MCF 10A (cell line): ENCODE results near the gene TRERF1. TPM values are rescaled to one million over a fixed set of nuclear protein-coding genes. Genes with fewer than 3 reads are reported as not detected.

Experiments
- BruUV-seq: library from RNA; stranded (reverse); fragments of 400-500 nt; replicated peaks from 2 replicates; lab custom pipeline; 2021; lab: Mats Ljungman, UMichigan
- CTCF ChIA-PET: fragments of 300-600 bp; sonication (Branson Sonifier 250); formaldehyde crosslinking; extraction: SDS; loops from one replicate; lab custom pipeline; 2021; ENCODE audit warnings: antibody characterized with exemption, inconsistent platforms; lab: Yijun Ruan, JAX
- POLR2A ChIA-PET: fragments of 300-600, 350-650 bp; sonication (Branson Sonifier 250); formaldehyde crosslinking; extraction: SDS; loops from one replicate; lab custom pipeline; 2020; ENCODE audit warnings: antibody characterized with exemption, inconsistent platforms; lab: Yijun Ruan, JAX
- DNase-seq: peaks from one replicate; pipeline ENCODE4 v3.0.0-alpha.2; 2018; ENCODE audit not compliant: unreplicated experiment
- H3K27ac Mint-ChIP-seq: one replicate; pipeline ENCODE4 v1.8.0; 2022; ENCODE audit warnings: mild to moderate bottlenecking, low read depth, mixed read lengths; ENCODE audit not compliant: unreplicated experiment
- H3K27me3 Mint-ChIP-seq: one replicate; pipeline ENCODE4 v1.8.0; 2022; ENCODE audit warnings: mixed read lengths; ENCODE audit not compliant: insufficient read depth, unreplicated experiment
- H3K36me3 Mint-ChIP-seq: one replicate; pipeline ENCODE4 v1.8.0; 2022; ENCODE audit warnings: mild to moderate bottlenecking, moderate library complexity, mixed read lengths; ENCODE audit not compliant: insufficient read depth, unreplicated experiment
- H3K4me1 Mint-ChIP-seq: one replicate; pipeline ENCODE4 v1.8.0; 2022; ENCODE audit warnings: mixed read lengths; ENCODE audit not compliant: insufficient read depth, unreplicated experiment
- H3K4me3 Mint-ChIP-seq: one replicate; pipeline ENCODE4 v1.8.0; 2022; ENCODE audit warnings: mild to moderate bottlenecking, moderate library complexity, mixed read lengths; ENCODE audit not compliant: unreplicated experiment
- H3K9me3 Mint-ChIP-seq: one replicate; pipeline ENCODE4 v1.8.0; 2022; ENCODE audit warnings: mixed read lengths; ENCODE audit not compliant: unreplicated experiment
- intact Hi-C: fragments of 100-400 bp; cut with micrococcal nuclease; formaldehyde crosslinking; loops from 2 replicates; pipeline ENCODE4 v1.14.1; 2022
- total RNA-seq: library from RNA; stranded (reverse); gene quantifications from 2 replicates; pipeline ENCODE4 v1.2.3, GENCODE V29; 2022
- TF ChIP-seq, protein P1 (sequence below): fragments of 200-600 bp; IDR thresholded peaks from one replicate; pipeline ENCODE4 v1.8.0; 2022; ENCODE audit warnings: antibody characterized with exemption, mild to moderate bottlenecking; ENCODE audit not compliant: unreplicated experiment

Gene TRERF1
- total RNA-seq, 1 experiment from 2014 or later, result 9.4 TPM

DNA sequence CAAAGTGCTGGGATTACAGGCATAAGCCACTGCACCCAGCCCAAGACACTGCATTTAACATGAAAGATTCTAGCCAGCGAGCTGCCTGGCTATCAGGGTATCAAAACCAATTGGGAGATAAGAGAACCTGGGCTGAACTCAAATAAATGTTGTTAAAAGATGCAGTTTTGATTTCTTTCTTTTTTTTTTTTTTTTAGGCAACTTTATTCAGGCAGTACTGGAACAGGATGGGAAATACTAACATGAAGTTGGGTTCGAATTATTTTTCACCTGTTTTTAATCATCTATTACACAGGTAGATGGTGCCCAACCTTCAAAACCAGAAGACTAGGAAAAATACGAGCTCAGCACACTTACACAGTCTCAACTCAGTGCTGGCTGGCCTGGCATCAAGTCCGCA, 63.7 kb downstream of the TRERF1 start:
- POLR2A ChIA-PET, result interaction anchor here (1.0 kb wide), 1 partner anchor 161 kb away, joined by 3 read pairs; no protein-coding TSS in a partner anchor
- TF ChIP-seq, protein P1, sequence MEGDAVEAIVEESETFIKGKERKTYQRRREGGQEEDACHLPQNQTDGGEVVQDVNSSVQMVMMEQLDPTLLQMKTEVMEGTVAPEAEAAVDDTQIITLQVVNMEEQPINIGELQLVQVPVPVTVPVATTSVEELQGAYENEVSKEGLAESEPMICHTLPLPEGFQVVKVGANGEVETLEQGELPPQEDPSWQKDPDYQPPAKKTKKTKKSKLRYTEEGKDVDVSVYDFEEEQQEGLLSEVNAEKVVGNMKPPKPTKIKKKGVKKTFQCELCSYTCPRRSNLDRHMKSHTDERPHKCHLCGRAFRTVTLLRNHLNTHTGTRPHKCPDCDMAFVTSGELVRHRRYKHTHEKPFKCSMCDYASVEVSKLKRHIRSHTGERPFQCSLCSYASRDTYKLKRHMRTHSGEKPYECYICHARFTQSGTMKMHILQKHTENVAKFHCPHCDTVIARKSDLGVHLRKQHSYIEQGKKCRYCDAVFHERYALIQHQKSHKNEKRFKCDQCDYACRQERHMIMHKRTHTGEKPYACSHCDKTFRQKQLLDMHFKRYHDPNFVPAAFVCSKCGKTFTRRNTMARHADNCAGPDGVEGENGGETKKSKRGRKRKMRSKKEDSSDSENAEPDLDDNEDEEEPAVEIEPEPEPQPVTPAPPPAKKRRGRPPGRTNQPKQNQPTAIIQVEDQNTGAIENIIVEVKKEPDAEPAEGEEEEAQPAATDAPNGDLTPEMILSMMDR, result no peak
- Mint-ChIP-seq H3K27me3 (no peaks in the 10 kb centered on the region), H3K4me1 (peaks cover 20% of the 10 kb centered on the region), H3K27ac (no peak overlapping the region), H3K4me3 (no peak overlapping the region), H3K9me3 (no peaks in the 10 kb centered on the region), H3K36me3 (peaks cover 6% of the 10 kb centered on the region)
- DNase-seq, result no peak
- no TSS peak for BruUV-seq
- CTCF ChIA-PET, result interaction anchor here (0.9 to 1.0 kb wide), 5 partner anchors 11 to 174 kb away, joined by 3 to 5 read pairs (median 3); no protein-coding TSS in a partner anchor
- intact Hi-C loops, result no loop called here

DNA sequence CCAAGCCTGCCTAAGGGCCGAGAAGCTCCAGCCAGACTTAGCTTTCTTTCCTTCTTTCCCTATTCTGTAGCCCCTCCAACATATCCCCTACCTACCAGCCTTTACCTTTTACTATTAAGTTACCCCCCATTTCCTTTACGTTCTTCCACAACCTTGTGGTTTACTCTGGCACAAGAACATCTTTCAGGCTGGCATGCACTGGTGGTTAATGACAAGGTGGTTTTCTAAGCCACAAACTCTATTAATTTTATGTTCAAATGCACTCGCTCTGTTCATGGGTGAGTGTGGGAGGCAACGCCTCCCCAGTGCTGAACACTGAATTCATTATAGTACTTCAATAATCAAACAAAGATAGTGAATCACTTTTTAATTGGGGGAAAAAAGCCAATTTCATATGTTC, 64.4 kb downstream of the TRERF1 start:
- ChIA-PET CTCF (interaction anchor here (1.2 kb wide), 1 partner anchor 11 kb away, joined by 4 read pairs; no protein-coding TSS in a partner anchor), POLR2A (interaction anchor here (0.6 to 0.7 kb wide), 3 partner anchors 19 to 172 kb away, joined by 3 to 5 read pairs (median 4); no protein-coding TSS in a partner anchor)
- intact Hi-C loops, result no loop called here
- TF ChIP-seq, protein P1, result no peak
- H3K36me3 Mint-ChIP-seq, result no peaks in the 10 kb centered on the region
- no peaks in the 10 kb centered on the region for H3K9me3 Mint-ChIP-seq
- no peak overlapping the region for H3K4me3 Mint-ChIP-seq
- no TSS peak for BruUV-seq
- peak overlapping the region; percentile 49 for H3K27ac Mint-ChIP-seq
- DNase-seq, result no peak
- H3K27me3 Mint-ChIP-seq, result no peaks in the 10 kb centered on the region
- peaks cover 20% of the 10 kb centered on the region for H3K4me1 Mint-ChIP-seq

DNA sequence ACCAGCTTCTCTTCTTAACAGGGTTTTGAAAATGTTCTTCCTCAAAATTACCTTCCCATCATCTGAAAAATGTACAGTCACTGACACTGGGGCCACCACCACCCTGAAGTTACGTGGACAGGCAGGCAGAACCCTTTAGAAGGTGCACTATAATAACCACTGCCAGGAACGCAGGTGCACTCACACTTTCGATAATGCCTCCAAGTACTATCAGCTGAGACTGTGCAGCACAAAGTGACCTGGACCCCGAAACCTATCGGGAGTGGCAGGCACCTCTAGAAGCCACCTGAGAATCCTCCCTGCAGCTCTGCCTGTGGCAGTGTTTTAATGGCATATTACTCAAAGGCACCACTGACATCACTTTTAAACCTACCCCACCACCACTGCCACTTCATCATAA, 66.4 kb downstream of the TRERF1 start:
- no peak for DNase-seq
- POLR2A ChIA-PET, result interaction anchor here (0.7 to 2.2 kb wide), 2 partner anchors 19 to 62 kb away, joined by 3 to 5 read pairs; no protein-coding TSS in a partner anchor
- Mint-ChIP-seq H3K27ac (no peak overlapping the region), H3K4me1 (peaks cover 20% of the 10 kb centered on the region), H3K27me3 (no peaks in the 10 kb centered on the region), H3K36me3 (no peaks in the 10 kb centered on the region), H3K9me3 (no peaks in the 10 kb centered on the region), H3K4me3 (no peak overlapping the region)
- intact Hi-C loops, result no loop called here
- TF ChIP-seq, protein P1, result no peak
- CTCF ChIA-PET, result interaction anchor here (0.7 to 0.9 kb wide), 2 partner anchors 66 to 80 kb away, joined by 4 to 5 read pairs; no protein-coding TSS in a partner anchor
- BruUV-seq, result no TSS peak

DNA sequence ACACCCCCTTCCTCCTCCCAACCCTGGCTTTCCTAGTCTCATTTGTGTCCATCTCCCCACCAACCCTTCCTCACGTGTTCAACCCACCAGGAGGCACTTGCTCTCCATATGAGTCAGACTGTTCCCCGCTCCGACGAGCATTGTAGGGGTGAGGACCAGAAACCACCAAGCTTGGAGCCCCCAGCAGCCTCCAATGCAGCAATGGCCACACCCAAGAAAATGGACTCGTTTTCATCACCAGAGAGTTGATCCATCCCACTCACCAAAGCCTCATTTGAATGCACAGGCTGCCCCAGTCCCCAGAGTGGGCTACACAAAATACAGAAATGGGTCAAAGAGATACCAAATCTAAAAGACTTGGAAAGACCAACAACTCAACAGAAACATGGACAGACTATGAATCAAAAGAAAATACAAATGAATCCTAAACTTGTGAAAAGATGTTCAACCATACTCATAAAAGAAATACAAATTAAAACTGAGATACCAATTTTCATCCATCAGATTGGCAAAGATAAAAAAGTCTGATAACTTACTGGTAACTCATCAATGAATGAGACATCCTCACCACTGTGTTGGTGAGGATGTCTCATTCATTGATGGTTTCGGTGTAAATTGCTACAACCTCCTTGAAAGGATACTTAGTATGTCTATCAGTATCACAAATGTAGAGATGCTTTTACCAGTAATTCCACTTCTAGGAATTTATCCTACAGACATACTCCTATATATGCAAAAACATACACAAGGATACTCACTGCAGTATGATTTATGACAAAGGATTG, 68.1 kb downstream of the TRERF1 start:
- H3K27ac Mint-ChIP-seq, result no peak overlapping the region
- no peaks in the 10 kb centered on the region for H3K27me3 Mint-ChIP-seq
- H3K4me1 Mint-ChIP-seq, result peaks cover 20% of the 10 kb centered on the region
- ChIA-PET POLR2A (interaction anchor here (0.7 to 1.3 kb wide), 2 partner anchors 9 to 121 kb away, joined by 3 to 4 read pairs; no protein-coding TSS in a partner anchor), CTCF (interaction anchor here (0.5 to 0.7 kb wide), 2 partner anchors 23 to 51 kb away, joined by 3 to 4 read pairs; no protein-coding TSS in a partner anchor)
- DNase-seq, result no peak
- H3K36me3 Mint-ChIP-seq, result no peaks in the 10 kb centered on the region
- H3K4me3 Mint-ChIP-seq, result no peak overlapping the region
- no TSS peak for BruUV-seq
- H3K9me3 Mint-ChIP-seq, result no peaks in the 10 kb centered on the region
- intact Hi-C loops, result no loop called here
- TF ChIP-seq, protein P1, result no peak
